Mesothelial cell of epicardium (in vitro differentiated cells): ENCODE measurements around the gene ASPDH. TPM values are rescaled to one million over a fixed set of nuclear protein-coding genes. Genes with fewer than 3 reads are reported as not detected.
"Not testable (repeated sequence)": the region's sequence is repeated elsewhere in the genome, so short reads cannot be mapped to it uniquely, and the experiment has no call there.

ENCODE experiments used
- DNase-seq, 2 experiments: peaks; one replicate each; pipeline ENCODE4 v3.0.0; 2021; ENCODE audit warnings: low spot score in 2 of 2; ENCODE audit not compliant: unreplicated experiment in 2 of 2
- H3K27ac Mint-ChIP-seq: 2 replicates; pipeline ENCODE4 v1.8.0; 2021; ENCODE audit warnings: mixed read lengths
- H3K27me3 Mint-ChIP-seq: 2 replicates; pipeline ENCODE4 v1.8.0; 2021; ENCODE audit warnings: low read depth, mixed read lengths
- H3K36me3 Mint-ChIP-seq: 2 replicates; pipeline ENCODE4 v1.8.0; 2021; ENCODE audit warnings: mixed read lengths
- H3K4me1 Mint-ChIP-seq: 2 replicates; pipeline ENCODE4 v1.8.0; 2021; ENCODE audit warnings: mixed read lengths
- H3K4me3 Mint-ChIP-seq: 2 replicates; pipeline ENCODE4 v1.8.0; 2021; ENCODE audit warnings: mild to moderate bottlenecking, moderate library complexity, mixed read lengths
- H3K9me3 Mint-ChIP-seq: 2 replicates; pipeline ENCODE4 v1.8.0; 2021; ENCODE audit warnings: mixed read lengths
- total RNA-seq: library from RNA; stranded (reverse); gene quantifications from 3 replicates; pipeline ENCODE4 v1.2.1, GENCODE V29; 2021
- TF ChIP-seq, protein P1 (sequence below): fragments of 200-600 bp; sonication (generic); IDR thresholded peaks from one replicate; pipeline ENCODE4 v1.5.0; 2021; ENCODE audit warnings: antibody characterized with exemption; ENCODE audit not compliant: unreplicated experiment

ASPDH gene
- total RNA-seq, 1 donor from 2014 or later = not detected

DNA sequence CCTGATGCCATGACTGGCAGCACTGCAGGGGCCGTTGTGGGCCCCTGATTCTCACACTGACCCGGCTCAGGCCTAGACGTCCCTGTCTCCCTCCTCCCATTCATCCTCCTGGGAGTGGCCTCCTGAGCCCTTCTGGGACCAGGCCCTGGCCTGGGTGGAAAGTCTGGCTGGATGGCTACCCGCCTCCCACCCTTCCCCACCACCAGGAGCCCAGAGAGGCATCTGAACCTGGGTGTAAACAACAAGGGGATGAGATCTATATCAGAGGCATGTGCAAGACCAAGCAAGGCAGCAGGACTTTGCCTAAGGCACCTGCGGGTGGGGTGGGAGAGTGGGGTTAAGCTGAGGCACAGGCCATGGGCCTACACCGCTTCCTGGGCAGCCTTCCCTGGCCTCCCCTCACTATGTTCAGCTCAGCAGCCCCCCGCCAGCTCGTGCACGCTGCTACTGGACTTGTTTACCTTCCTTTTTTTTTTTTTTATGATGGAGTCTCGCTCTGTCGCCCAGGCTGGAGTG is 22.0 kb upstream of the ASPDH start:
- no peak for DNase-seq
- TF ChIP-seq, protein P1, sequence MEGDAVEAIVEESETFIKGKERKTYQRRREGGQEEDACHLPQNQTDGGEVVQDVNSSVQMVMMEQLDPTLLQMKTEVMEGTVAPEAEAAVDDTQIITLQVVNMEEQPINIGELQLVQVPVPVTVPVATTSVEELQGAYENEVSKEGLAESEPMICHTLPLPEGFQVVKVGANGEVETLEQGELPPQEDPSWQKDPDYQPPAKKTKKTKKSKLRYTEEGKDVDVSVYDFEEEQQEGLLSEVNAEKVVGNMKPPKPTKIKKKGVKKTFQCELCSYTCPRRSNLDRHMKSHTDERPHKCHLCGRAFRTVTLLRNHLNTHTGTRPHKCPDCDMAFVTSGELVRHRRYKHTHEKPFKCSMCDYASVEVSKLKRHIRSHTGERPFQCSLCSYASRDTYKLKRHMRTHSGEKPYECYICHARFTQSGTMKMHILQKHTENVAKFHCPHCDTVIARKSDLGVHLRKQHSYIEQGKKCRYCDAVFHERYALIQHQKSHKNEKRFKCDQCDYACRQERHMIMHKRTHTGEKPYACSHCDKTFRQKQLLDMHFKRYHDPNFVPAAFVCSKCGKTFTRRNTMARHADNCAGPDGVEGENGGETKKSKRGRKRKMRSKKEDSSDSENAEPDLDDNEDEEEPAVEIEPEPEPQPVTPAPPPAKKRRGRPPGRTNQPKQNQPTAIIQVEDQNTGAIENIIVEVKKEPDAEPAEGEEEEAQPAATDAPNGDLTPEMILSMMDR = no peak
- Mint-ChIP-seq H3K27me3 (peaks cover 7% of the 10 kb centered on the region), H3K9me3 (peaks cover 20% of the 10 kb centered on the region), H3K27ac (no peak overlapping the region), H3K4me1 (no peaks in the 10 kb centered on the region), H3K4me3 (no peak overlapping the region), H3K36me3 (peaks cover 14% of the 10 kb centered on the region)

DNA sequence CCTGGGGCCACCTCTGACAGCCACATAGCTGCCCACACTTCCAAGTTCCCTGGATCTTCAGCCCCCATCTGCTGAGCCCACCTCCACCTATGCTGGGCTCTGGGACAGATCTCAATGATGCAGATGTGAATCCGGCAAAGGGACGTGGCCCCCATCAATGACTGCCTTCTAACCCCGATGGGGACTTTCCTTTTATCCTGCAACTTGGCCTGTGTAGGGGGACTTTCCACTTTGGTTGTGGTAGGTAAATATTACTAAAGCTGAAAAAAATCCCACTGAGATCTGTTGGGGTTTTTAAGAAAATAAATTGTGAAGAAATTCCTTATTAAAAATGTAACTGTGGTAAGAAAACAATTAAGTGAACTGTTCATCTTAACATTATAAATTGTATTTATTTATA is 20.8 kb upstream of the ASPDH start:
- Mint-ChIP-seq H3K4me3 (no peak overlapping the region), H3K36me3 (peaks cover 14% of the 10 kb centered on the region), H3K4me1 (no peaks in the 10 kb centered on the region), H3K27ac (no peak overlapping the region), H3K27me3 (peaks cover 7% of the 10 kb centered on the region), H3K9me3 (peaks cover 20% of the 10 kb centered on the region)
- DNase-seq = no peak
- TF ChIP-seq, protein P1 = no peak

DNA sequence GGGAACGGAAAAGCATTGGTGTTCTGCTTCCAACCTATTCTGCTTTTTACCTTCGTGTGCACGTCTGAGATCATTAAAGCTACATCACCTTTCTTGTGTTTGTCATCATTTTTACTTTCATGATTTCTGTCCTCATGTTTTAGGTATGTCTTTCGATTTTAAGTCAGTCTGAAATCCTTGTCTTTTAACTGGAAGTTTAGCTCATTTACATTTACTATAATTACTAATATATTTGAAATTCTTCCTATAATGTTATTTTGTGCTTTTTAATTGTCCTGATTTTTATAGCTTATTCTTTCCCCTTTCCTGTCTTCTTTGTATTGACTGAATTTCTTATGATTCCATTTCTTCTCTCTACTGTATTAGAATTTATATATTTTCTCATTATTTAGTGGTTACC is 19.2 kb upstream of the ASPDH start:
- Mint-ChIP-seq H3K27me3 (peaks cover 7% of the 10 kb centered on the region), H3K4me3 (no peak overlapping the region), H3K36me3 (peaks cover 14% of the 10 kb centered on the region), H3K27ac (no peak overlapping the region), H3K9me3 (peaks cover 20% of the 10 kb centered on the region), H3K4me1 (no peaks in the 10 kb centered on the region)
- DNase-seq = no peak
- TF ChIP-seq, protein P1 = no peak

DNA sequence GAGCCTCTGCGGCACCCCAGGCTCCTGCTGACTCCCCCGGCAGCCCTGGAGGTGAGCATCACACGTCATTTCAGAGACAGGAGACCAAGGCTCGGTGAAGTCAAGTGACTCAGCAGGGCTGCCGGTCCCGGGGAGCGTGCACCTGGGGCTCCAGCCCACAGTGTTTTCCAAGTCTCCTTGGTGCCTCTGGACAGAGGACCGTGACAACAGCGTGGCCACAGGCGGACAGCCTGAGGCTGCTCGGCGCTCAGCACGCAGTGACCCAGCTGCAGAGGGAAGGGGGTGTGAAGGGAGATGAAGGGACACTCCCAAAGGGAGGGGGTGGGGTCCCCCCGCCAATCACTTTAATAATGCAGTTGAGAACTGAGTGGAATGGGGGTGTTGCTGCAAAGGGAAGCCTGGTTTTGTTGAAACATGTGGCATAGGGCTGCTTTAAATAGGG is 17.5 kb upstream of the ASPDH start:
- DNase-seq = no peak
- H3K36me3 Mint-ChIP-seq = peaks cover 14% of the 10 kb centered on the region
- H3K9me3 Mint-ChIP-seq = peaks cover 20% of the 10 kb centered on the region
- H3K27me3 Mint-ChIP-seq = peaks cover 9% of the 10 kb centered on the region
- H3K4me1 Mint-ChIP-seq = no peaks in the 10 kb centered on the region
- H3K4me3 Mint-ChIP-seq = no peak overlapping the region
- TF ChIP-seq, protein P1 = no peak
- no peak overlapping the region for H3K27ac Mint-ChIP-seq

DNA sequence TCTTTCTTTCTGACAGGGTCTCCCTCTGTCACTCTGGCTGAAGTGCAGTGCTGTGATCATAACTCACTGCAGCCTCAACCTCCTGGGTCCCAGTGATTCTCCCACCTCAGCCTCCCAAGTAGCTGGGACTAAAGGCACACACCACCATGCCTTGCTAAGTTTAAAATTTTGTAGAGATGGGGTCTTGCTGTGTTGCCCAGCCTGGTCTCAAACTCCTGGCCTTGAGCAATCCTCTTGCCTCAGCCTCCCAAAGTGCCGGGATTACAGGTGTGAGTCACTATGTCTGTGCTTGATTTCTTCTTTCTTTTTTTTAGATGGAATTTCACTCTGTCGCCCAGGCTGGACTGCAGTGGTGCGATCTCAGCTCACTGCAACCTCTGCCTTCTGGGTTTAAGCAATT is 14.3 kb upstream of the ASPDH start:
- H3K4me3 Mint-ChIP-seq, H3K9me3 Mint-ChIP-seq, DNase-seq, H3K36me3 Mint-ChIP-seq, H3K27me3 Mint-ChIP-seq, H3K4me1 Mint-ChIP-seq, H3K27ac Mint-ChIP-seq: not testable (repeated sequence)

DNA sequence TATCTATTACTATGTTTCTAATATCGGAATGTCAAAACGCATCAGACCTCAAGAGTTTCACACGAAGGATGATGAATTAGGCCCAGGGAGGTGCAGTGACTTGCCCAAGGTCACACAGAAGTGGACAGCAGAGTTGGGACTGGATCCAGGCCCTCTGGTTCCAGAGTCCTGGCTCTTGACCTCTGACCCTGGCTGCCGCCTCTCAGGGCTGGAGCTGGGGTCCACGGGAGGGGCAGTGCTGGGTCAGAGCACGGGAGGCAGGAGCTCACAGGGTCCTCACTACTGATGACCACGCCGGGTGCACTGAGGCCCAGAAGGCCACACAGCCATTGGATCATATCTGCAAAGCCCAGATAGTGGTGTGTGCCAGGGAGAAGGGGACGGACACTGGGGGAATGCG is 9.2 kb upstream of the ASPDH start:
- DNase-seq = no peak
- Mint-ChIP-seq H3K27me3 (peaks cover 3% of the 10 kb centered on the region), H3K36me3 (no peaks in the 10 kb centered on the region), H3K4me1 (no peaks in the 10 kb centered on the region), H3K9me3 (no peaks in the 10 kb centered on the region), H3K4me3 (no peak overlapping the region), H3K27ac (no peak overlapping the region)
- TF ChIP-seq, protein P1 = no peak
